Inferior parietal cortex (tissue), 1 donor: Measurements from ENCODE around the gene DEPDC1.
"Not testable (repeated sequence)": the region's sequence is repeated elsewhere in the genome, so short reads cannot be mapped to it uniquely, and the experiment has no call there.

Experiments
- DNase-seq: peaks from one replicate; pipeline ENCODE4 v3.0.0-alpha.2; 2016; ENCODE audit errors: extremely low spot score

The DEPDC1 gene, protein sequence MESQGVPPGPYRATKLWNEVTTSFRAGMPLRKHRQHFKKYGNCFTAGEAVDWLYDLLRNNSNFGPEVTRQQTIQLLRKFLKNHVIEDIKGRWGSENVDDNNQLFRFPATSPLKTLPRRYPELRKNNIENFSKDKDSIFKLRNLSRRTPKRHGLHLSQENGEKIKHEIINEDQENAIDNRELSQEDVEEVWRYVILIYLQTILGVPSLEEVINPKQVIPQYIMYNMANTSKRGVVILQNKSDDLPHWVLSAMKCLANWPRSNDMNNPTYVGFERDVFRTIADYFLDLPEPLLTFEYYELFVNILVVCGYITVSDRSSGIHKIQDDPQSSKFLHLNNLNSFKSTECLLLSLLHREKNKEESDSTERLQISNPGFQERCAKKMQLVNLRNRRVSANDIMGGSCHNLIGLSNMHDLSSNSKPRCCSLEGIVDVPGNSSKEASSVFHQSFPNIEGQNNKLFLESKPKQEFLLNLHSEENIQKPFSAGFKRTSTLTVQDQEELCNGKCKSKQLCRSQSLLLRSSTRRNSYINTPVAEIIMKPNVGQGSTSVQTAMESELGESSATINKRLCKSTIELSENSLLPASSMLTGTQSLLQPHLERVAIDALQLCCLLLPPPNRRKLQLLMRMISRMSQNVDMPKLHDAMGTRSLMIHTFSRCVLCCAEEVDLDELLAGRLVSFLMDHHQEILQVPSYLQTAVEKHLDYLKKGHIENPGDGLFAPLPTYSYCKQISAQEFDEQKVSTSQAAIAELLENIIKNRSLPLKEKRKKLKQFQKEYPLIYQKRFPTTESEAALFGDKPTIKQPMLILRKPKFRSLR

DNA sequence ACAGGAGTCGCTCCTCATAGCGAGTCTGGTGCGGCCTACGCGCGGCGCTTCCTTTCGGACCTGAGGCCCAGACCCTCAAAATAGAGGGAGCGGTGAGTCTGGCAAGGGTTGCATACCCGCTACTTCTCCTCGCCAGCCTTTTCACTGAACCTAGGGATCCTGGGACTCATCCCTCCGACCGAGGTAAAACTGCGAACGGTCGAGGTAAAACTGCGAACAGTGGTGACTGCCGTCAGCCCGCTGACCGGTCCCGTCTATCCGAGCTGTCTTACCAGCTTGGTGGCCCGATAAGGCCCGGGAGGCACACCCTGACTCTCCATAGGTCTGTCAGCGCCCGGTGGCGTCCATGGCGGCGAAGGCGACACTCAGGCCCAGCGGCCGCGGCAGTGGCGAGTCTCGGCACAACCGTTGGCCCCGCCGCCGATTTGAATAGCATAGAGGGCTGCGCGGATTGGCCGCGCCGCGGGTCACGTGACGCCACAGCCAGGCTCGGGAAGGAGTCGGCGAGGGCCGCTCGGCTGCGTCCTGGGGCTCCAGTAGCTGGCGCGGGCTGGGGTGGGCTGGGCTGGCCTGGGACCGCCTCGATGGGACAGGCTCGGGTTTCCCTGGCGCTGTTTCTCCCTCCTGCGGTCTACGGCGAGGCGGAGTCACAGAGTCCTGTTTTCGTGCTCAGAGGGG is at the start of gene DEPDC1:
DEPDC1 (minus strand) TSS at position 403 of the 678 bp plus-strand sequence; CDS start at position 320, 83 bp downstream.
- DNase-seq, result peak; percentile 88

DNA sequence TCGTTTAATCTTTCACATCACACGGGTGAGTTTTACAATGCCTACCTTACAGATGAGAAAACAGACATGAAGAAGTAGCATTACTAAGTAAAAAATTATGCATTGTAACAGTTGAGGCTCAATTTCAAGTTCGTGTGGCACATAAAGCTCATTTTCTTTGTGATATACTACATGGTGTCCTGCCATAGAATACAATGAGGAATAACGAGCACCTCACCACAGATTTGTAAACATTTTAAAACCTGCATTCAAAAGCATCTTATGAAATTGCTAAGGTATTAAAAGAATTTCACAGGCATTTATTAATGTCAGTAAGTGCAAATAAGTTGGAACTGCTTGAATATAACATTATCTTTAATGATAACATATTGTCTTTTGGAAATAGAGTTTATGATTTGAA is 47.8 kb upstream of the DEPDC1 start:
- no peak for DNase-seq

DNA sequence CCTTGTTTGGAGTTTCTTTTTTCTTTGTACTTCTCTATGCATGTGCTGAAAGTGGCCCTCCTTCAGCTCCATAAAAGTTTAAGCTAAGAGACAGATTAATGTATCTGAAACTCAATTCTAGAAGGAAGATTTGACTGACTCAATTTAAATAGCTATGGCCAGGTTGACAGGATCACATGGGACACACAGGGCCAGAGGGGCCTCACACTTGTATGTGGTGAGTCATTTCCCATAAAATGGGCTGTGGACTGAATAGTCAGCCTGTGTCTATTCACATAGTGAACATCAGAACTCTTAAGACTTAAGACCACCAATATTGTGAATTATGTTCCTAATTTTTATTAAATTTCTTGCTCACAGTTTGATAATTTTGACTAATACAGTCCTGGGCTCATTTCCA is 45.7 kb upstream of the DEPDC1 start:
- DNase-seq, result no peak

DNA sequence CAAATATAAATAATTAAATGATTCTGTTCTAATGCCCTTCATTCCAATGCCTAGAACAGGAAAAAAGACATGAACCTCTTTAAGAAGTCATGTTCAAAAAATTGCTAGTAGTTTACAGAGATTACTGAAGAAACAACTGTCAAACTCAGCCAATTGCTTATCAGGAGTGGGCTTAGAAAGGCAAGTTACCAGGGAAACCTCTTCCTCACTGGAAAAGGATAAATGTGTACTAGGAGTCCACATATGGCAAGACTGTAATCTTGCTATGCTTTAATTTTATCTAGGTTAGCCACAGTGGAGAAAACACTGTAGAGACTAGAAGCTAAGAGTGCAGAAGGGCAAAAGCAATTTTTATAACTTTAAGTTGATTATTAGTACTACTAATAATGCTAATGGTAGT is 42.1 kb upstream of the DEPDC1 start:
- DNase-seq, result no peak

DNA sequence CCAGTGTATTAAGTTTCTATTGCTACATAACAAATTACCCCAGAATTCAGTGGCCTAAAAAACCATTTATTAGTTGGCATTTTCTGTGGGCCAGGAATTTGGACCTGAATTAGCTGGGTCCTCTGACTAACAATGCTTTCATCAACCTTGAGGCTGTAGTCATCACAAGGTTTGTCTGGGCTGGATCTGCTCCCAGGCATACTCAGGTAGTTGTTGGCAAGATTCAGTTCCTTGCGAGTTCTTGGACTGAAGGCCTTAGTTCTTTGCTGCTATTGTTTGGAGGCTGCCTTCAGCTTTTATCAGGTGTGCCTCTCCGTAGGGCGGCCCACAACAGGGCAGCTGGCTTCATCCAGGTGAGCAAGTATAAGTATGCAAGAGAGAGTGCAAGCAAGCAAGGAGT is 31.4 kb upstream of the DEPDC1 start:
- DNase-seq, result no peak

DNA sequence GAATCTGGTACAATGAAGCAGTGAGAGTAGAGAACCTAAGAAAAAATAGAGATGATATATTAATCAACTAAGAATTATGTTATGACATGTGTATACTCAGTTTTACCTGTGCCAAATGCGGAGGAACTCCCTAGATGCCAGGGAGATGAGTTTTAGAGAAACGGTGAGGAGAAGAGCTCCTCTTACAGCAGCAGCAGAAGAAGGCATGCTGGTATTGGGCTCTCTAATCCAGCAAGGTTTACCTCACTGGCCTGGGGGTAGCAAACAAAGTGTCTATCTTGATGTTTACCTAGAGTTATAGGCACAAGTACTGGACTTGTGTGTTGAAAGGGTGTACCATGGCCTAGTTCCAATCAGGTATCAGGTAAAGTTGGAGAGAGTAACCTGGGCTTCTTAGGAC is 28.9 kb upstream of the DEPDC1 start:
- no peak for DNase-seq

DNA sequence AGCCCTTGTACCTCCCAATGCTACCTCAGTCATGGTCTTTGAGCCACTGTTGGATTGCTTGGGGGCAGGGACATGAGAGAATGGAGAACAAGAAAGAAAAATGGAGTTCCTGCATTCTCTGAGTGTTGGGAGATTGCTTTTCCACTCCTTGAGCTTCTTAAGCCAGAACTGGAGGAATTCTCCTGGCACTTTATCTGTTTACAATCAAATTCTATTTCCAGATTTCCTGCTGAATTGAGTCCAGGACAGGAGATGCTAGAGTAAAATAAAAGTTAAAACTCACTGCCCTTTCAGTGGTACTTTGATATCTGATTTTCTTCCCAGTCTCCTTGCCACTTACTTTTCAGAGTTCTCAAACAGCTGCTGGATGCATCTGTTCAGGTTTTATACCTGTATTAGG is 24.4 kb upstream of the DEPDC1 start:
- no peak for DNase-seq

DNA sequence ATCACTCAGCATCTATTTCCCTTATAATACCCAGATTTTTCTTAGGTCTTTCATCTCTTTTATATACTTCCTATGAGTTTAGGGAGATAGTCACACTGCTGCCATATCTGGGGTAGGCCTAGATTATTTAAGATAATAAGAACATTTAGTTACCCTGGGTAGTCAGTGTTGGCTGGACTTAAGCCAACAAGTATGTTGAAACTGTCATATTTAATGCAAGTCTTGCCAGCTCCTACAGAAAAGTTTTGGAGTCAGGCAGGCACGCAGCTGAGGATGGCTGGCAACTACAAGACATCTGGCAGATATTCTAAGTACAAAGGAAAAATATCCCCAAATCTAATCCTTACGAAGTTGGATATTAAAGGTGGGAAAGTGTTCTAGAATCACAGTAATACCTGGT is 19.2 kb upstream of the DEPDC1 start:
- no peak for DNase-seq

DNA sequence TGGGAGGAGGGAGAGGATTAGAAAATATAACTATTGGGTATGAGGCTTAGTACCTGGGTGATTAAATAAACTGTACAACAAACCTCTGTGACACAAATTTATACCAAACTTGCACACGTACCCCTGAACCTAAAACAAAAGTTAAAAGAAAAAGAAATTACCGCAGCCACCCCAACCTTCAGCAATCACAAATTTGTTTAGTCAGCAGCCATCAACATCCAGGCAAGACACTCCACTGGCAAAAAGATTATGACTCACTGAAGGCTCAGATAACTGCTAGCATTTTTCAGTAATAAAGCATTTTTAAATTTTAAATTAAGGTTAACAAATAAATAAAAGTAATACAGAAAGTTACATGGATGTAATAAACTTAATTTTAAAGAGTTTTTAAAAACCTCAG is 14.4 kb upstream of the DEPDC1 start:
- DNase-seq, result no peak

DNA sequence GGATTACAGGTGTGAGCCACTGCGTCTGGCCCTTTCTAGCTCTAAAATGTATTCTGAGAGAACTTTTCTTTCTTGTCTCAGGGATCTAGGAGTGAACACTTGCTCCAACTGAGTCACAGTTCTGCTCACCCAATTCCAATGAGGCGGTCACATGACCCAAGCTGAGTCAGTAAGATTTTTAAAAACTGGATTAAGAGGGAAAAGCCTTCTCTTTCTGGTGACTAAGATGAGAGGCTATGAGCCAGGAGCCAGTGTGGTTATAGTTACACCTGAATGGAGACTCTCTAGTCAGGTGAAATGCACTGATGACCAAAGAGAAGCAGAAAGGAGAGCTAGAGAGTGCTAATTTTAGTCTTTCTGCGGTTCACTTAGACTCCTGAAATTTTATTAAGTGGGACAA is 9.5 kb upstream of the DEPDC1 start:
- DNase-seq, result no peak

DNA sequence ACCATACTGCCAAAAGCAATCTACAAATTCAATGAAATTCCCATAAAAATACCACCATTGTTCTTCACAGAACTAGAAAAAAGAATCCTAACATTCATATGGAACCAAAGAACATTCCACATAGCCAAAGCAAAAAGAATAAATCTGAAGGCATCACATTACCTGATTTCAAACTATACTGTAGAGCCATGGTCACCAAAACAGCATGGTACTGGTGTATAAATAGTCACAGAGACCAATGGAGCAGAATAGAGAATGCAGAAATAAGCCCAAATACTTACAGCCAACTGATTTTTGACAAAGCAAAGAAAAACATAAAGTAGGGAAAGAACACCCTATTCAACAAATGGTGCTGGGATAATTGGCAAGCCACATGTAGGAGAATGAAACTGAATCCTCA is 6.2 kb upstream of the DEPDC1 start:
- DNase-seq, result no peak

DNA sequence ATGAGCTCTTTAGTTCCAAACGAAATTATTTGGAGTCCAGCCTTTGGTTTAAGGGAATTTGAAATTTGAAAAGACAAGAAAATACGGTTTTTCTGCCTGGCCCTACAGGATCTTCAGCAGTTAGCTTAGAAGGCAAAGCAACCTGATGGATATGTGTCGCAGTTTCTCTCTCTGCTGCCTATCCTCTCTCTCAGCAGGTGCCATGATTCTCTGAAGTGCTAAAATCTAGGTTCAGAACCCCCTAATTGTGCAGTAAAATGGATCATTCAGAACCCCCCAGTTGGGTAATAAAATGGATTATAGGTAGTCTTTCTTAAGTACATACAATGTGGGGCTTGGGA is 446 bp upstream of the DEPDC1 start:
- no peak for DNase-seq

DNA sequence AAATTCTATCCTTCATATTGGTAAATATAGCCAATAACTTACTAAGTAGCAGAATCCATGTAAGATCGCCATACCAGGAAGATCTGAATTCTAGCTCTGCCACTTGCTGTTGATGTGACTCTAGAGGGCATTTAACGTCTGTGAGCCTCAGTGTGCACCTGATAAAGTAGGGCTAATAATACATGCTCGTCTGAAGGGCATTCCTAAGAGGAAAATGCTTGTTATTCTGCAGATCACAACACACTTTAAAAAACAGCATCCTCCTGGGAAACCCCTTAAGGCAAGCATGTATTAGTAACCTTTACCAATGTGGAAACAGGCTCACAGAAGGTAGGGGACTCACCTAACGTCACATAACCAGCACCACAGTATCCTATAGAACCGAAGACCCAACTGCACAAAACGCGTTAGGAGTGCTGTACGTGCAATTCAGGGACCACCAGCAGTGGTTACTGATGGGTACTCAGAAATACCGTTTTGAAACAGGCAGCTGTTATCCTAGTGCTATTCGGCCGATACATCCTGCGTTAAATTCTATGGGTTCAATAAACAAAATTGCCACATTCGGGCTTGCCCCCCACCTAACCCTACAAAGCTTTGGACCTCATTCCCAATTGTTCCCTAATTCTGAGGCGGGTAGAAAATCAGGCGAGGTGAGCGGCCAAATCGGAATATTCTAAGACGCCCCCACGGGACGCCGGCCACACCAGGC is 758 bp downstream of the DEPDC1 start:
- no peak for DNase-seq

DNA sequence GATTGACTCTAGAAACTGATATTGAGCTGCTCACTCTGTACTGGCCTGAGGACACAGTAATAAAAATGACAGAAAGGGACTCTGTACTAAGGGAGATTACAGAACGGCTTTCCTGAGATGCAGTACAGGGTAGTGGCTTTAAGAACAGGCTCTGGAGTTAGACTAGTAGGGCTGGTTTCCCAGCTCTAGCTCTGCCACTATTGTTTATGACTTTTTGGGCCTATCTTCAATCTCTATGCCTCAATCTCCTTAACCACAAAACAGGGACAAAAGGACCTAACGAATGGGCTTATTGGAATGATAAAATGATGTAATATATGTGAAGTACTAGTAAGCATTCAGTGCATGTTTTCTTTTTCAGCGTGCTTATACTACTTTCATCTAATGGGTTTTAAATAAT is 1.4 kb downstream of the DEPDC1 start:
- no peak for DNase-seq

DNA sequence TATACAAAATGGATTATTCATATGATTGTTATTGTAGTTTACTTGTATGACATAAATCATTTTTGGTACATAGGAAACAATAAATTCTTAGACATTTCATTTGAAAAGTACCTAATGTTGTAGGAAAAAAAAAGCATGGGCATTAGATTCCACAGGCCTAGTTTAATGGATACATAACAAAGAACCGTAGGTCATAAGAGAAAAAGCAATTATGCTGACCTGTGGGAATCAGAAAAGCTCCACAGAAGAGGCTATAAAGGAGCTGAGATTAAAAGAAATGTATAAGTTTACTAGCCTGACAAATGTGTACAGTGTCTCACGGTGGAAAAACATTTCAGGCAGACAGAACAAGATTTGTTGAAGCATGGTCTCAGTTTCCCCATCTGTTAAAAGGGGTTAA is 3.7 kb downstream of the DEPDC1 start:
- DNase-seq, result no peak

DNA sequence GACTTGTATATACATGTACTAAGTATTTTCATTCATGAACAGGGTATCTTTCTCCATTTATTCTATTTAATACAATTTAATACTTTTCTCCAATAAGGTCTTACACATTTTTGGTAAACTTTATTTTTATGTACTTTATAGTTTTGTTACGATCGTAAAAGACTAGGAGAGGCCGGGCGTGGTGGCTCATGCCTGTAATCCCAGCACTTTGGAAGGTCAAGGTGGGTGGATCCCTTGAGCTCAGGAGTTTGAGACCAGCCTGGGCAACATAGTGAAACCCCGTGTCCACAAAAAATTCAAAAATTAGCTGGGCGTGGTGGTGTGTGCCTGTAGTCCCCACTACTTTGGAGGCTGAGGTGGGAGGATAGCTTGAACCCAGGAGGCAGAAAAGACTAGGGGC is 4.6 kb downstream of the DEPDC1 start:
- not testable (repeated sequence) for DNase-seq

DNA sequence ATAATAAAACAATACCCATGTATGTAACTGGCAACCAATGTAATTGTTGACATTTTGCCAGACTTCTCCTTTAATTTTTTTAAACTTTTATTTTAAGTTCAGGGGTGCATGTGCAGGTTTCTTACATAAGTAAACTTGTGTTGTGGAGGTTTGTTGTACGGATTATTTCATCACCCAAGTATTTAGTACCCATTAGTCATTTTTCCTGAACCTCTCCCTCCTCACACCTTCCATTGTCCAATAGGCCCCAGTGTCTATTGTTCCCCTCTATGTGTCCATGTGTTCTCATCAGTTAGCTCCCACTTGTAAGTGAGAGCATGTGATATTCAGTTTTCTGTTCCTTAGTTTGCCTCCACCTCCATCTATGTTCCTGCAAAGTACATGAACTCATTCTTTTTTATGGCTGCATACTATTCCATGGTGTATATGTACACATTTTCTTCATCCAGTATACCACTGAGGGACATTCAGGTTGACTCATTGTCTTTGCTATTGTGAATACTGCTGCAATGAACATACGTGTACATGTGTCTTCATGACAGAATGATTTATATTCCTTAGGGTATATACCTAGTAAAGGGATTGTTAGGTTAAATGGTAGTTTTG is 6.7 kb downstream of the DEPDC1 start:
- DNase-seq, result no peak

DNA sequence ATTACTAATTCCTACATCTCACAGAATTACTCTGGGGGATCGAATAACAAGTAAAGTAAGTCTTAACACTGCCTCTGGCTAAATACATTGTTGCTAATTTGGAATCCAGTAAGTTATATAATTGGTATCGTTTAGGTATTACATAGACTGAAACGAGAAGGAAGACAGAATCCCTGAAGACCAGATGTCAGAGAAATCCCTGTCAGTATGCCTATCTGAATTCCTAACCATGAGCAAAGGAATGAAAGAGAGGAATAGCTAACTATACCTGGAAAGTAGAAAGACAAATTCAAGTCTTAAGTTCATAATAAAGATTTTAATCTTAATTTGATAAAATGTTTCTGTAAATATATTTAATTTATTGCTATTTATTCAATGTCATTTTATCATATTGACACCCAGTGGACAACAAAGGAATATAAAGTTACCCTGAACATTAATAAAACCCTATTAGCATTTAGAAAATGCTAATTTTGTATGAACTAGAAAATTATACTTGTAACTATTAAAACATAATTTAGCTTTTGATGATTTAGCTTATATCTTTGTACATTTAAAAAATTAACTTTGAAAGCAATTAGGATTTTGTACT is 11.4 kb downstream of the DEPDC1 start:
- no peak for DNase-seq

DNA sequence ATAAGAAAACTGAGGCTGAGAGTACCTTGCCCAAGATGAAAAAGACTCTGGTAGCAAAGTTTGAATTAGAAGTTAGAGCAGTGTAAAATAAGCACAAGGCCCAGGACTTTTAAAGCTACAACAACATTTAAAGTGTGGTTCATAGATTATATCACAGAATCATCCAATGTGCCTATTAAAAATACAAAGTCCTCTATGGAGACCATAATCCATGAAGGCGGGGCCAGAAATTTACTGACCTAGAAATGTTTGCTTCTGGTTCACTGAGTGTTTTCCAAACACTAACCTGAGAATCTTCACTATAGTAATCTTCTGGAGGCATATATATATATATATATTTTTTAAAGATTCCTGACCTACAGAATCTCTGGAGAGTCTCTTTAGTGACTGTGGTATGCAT is 12.3 kb downstream of the DEPDC1 start:
- DNase-seq, result no peak

DNA sequence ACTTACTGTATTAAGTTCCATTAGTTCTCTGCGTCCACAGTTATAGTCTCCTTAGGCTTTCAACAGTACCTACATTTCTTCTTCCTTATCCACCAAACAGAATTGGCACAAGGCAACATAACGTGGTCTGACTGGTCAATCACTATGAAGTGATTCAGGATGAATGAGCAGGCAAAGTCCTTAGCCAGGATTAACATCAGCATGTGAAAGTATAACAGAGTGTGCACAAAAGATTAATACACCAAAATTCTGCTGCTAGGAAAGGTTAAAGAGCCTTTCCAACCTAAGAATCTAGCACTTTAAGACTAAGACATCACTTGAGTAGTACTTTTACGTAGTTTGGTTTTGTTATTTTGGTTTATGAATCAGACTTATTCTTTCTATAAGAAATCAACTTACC is 15.8 kb downstream of the DEPDC1 start:
- DNase-seq, result no peak

DNA sequence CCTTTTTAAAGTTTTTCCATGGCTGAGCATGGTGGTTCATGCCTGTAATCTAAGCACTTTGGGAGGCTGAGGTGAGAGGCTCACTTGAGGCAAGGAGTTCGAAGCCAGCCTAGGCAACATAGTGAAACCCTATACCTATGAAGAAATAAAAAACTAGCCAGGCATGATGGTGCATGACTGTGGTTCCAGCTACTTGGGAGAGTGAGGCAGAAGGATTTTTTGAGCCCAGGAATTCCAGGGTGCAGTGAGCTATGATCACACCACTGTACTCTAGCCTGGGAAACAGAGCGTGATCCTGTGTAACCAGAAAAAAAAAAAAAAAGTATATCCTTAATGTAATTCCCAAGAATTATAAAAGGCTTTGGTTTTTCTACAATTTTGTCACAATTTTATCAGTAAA is 17.4 kb downstream of the DEPDC1 start:
- DNase-seq, result no peak
